ENCODE results near the gene HIRIP3. TPM values are rescaled to one million over a fixed set of nuclear protein-coding genes. Genes with fewer than 3 reads are reported as not detected.

Gene HIRIP3
- total and polyA plus RNA-seq, 2 of the 4 experiments (the other 2 are of a cell fraction): 5.0 to 10.5 TPM

DNA sequence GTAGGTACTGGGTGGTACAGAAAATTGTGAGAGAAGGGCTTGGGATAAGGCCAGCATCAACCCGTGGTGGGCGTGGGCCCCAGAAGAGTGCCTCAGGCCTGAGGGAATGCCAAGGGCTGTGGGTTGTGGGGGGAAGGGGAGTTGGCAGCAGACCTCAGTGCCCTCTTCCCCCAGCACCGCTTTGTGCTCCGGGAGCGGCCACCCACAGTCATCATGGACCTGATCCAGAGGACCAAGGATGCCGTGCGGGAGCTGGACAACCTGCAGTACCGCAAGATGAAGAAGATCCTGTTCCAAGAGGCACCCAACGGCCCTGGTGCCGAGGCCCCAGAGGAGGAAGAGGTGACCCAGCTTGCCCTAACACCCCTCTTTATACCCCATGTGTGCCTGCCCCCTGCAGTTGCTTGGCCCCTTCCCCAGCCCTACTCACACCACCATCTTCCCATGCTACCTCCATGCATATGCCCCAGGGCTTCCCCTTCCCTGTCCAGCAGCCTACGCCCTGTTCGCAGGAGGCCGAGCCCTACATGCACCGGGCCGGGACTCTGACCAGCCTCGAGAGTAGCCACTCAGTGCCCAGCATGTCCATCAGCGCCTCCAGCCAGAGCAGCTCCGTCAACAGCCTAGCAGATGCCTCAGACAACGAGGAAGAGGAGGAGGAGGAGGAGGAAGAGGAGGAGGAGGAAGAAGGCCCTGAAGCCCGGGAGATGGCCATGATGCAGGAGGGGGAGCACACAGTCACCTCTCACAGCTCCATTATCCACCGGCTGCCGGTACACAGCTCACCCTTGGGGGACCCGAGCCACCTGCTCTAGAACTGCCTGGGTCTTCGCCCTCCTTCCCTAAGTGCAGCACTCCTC is 12.6 kb downstream of the HIRIP3 start:
- Histone ChIP-seq H3K79me1 (ENCODE audit: low read depth in 1 of 2, low read length in 2 of 2) (peaks cover 11 to 33% of the 10 kb centered on the region in 2 experiments; a peak in 2 of 4 replicates), H4K5ac (ENCODE audit: low read depth, low read length) (no peak overlapping the region), H3K27me3 (ENCODE audit: control insufficient read depth, insufficient read depth, low read length) (no peaks in the 10 kb centered on the region), H2BK15ac (ENCODE audit: low read depth, low read length) (no peak overlapping the region), H3K36me3 (ENCODE audit: control insufficient read depth, insufficient read depth, low read length) (peaks cover 87% of the 10 kb centered on the region), H3K4me2 (ENCODE audit: low read depth, low read length) (no peak overlapping the region), H3K9ac (ENCODE audit: low read depth, low read length) (no peak overlapping the region), H3K27ac (ENCODE audit: insufficient read depth, low read length) (no peak overlapping the region), H4K8ac (ENCODE audit: low read depth in 2 of 2, low read length in 2 of 2) (no peak overlapping the region), H4K91ac (ENCODE audit: insufficient read depth, low read depth, low read length) (no peak overlapping the region), H3K9me1 (ENCODE audit: insufficient read depth, low read length) (peaks cover 10% of the 10 kb centered on the region; the same call in 1 of the 2 replicates), H4K20me1 (ENCODE audit: insufficient read depth, low read length) (peaks cover 7% of the 10 kb centered on the region), H2BK120ac (ENCODE audit: low read depth, low read length) (no peak overlapping the region), H2BK5ac (ENCODE audit: low read depth, low read length, poor library complexity, severe bottlenecking) (no peak overlapping the region), H3K4me1 (ENCODE audit: control insufficient read depth, insufficient read depth, low read length) (no peaks in the 10 kb centered on the region), H3K4me3 (ENCODE audit: insufficient read depth, low read depth, low read length) (no peak overlapping the region), H3K56ac (ENCODE audit: extremely low read depth, insufficient read depth, low read length) (no peak overlapping the region), H3K9me3 (ENCODE audit: control insufficient read depth, insufficient read depth, low read length) (no peaks in the 10 kb centered on the region), H3K14ac (replicated peaks; ENCODE audit: low read depth, low read length) (no peak overlapping the region), H3K18ac (ENCODE audit: low read depth, low read length) (no peak overlapping the region), H2AFZ (replicated peaks; ENCODE audit: low read length, poor library complexity) (no peak overlapping the region), H2BK20ac (ENCODE audit: low read depth, low read length) (no peak overlapping the region), H2AK9ac (replicated peaks; ENCODE audit: low read depth, low read length, poor library complexity) (no peak overlapping the region), H3K23ac (ENCODE audit: low read depth, low read length) (no peak overlapping the region), H2AK5ac (ENCODE audit: low read depth, low read length) (no peak overlapping the region), H3K4ac (ENCODE audit: low read depth, low read length) (no peak overlapping the region)
- no peak for TF ChIP-seq MAFK (IDR thresholded peaks at IDR 0.05; ENCODE audit: low read depth, low read length)
- 97% methylated on average over 4 of the region's 24 CpGs; no CpG with 5 or more reads in 1 of the 2 experiments for WGBS, 2 experiments (ENCODE audit: extremely low coverage in 2 of 2, insufficient read length in 1 of 2)
- no peak for ATAC-seq (ENCODE audit: low read depth)
- intact Hi-C loops (cut with micrococcal nuclease): no loop called here
- ChIA-PET POLR2A (ENCODE audit: unreplicated experiment) (no interaction called here), CTCF (no interaction called here)
- dilution Hi-C loops (cut with HindIII; ENCODE audit: low sequenced_read_pairs, unreplicated experiment): no loop called here
- no peak for DNase-seq
- no TSS peak for BruUV-seq (replicated peaks)
- in situ Hi-C loops (cut with MboI; ENCODE audit: low sequenced_read_pairs): no loop called here
